Muscle of back (tissue), 11 donors: ENCODE measurements around the gene ABCC1. TPM values are rescaled to one million over a fixed set of nuclear protein-coding genes. Genes with fewer than 3 reads are reported as not detected.
"Not testable (repeated sequence)": the region's sequence is repeated elsewhere in the genome, so short reads cannot be mapped to it uniquely, and the experiment has no call there.

Source experiments
- DNase-seq, 3 donors: peaks; one replicate each; pipeline versions ENCODE4 v3.0.0 to v3.0.0-alpha.2; 2013
- polyA plus RNA-seq, 10 donors: library from polyadenylated mRNA; unstranded; fragments of 120-200 nt; gene quantifications; one replicate each; pipeline ENCODE4 v1.2.1, GENCODE V29; 2013; ENCODE audit not compliant: insufficient read length in 10 of 10

Gene ABCC1
- polyA plus RNA-seq, 10 donors: 4.3 to 9.9 (median 6.0) TPM

GRCh38 chr16:16158082-16158658 lies 208.8 kb downstream of the ABCC1 start:
- no peak for DNase-seq

- no peak for DNase-seq
Observed at GRCh38 chr16:16158741-16159374, 209.4 kb downstream of the ABCC1 start.

GRCh38 chr16:16159662-16160061 lies 210.2 kb downstream of the ABCC1 start:
- DNase-seq: no peak

GRCh38 chr16:16161319-16161718 lies 211.9 kb downstream of the ABCC1 start:
- DNase-seq: no peak

GRCh38 chr16:16161840-16162239 lies 212.4 kb downstream of the ABCC1 start:
- not testable (repeated sequence) for DNase-seq

DNA sequence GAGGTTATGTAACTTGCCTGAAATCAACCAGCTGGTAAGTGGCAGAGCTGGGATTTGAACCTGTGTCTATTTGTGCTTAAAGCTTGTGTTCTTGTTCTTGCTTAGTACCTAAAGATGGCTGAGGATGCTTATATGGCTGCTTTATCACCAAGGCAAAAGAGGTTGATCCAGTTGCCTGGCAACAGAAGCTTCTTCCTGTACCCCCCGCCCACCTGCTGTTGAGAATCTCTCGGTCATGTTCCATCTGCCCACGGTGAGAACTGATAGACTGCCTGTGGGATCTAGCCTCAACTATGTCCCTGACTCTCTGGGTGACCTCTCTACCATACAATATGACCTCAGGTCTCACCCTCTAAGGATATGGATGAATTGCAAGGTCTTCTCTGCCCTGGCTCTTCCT lies 213.2 kb downstream of the ABCC1 start:
- no peak for DNase-seq

DNA sequence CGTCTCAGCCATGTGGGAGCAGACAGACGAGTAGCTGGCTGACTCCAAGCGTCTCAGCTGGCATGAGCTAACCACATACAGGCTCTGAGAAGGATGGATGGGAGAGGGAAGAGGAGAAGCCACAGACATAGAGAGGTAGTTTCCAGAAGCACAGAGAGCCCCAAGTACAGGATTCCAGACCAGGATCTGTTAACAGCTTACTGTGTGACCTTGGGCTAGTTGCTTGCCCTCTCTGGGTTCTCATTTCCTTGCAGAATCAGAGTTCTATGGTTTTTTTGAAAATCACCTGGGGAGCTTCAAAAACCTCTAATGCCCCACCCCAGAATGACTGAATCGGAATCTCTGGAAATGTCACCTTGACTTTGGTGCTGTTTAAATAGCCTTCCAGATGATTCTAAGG lies 213.7 kb downstream of the ABCC1 start:
- no peak for DNase-seq

GRCh38 chr16:16163571-16163970 lies 214.2 kb downstream of the ABCC1 start:
- no peak for DNase-seq

DNA sequence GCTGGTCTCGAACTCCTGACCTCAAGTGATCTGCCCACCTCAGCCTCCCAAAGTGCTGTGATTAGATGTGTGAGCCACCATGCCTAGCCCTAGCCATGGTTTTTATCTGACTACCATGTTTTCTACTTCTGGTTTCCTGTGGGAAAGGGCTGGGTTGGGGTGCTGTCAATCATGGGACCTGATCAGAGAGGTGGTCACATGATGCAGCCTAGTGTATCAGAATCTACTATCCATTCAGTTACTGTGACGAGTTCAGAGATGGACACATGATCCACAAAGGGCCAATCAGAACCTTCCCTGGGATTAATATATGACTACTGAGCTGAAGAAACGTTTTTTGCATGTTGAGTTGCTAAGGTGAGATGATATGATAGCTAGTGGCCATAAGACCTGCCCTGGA lies 214.8 kb downstream of the ABCC1 start:
- DNase-seq: no peak

- DNase-seq: no peak
Observed at GRCh38 chr16:16166085-16166484, 216.7 kb downstream of the ABCC1 start.

GRCh38 chr16:16166949-16167348 lies 217.5 kb downstream of the ABCC1 start:
- DNase-seq: no peak

DNA sequence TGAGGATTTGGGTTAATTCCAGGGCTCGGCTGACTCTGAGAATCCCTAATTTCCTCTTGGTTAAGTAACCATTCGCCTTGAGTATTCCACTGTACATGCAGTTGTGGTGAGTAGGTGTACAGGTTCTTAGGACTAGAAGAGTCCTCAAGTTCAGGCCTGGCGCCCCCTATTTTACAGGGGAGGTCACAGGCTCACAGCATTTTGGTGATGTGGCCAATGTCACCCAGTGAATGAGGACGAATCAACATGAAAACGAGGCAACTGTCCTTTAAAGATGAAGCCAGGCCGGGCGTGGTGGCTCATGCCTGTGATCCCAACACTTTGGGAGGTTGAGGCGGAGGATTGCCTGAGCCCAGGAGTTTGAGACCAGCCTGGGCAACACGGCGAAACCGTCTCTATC lies 218.5 kb downstream of the ABCC1 start:
- DNase-seq: no peak

DNA sequence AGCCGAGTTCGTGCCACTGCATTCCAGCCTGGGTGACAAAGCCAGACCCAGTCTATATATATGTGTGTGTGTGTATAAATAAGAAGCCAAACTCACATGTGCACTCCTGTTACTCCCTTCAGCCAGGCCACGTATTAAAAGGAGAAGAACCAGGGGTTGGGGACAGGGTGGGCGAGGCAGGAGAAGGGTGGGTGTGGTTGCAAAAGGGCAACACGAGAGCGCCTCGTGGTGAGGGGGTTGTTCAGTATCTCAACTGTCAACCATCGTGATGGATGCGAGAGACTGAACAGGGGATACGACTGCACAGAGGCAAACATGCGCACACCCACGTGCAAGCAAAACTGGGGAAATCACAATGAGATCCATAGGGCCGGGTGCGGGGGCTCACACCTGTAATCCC lies 219.0 kb downstream of the ABCC1 start:
- DNase-seq: no peak

DNA sequence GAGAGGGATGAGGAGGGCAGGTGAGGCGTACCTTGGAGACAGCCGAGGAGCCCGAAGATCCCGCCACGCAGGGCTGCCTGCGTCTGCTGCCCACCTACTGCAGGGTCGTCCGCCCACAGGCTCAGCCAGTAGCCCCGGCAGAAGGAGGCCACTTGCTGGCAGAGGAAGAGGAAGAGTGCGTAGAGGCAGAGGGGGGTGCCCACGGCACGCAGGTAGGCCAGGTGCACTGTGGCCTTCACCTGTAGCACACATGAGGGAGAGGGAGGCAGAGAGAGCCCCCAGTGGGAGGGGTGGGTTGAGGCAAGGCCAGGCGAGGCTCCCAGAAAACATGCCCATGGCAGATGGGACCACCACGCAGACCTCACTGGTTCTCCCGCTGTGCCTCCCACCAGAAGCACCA lies 220.2 kb downstream of the ABCC1 start:
- no peak for DNase-seq

- DNase-seq: no peak
Observed at GRCh38 chr16:16171332-16171919, 222.0 kb downstream of the ABCC1 start.

DNA sequence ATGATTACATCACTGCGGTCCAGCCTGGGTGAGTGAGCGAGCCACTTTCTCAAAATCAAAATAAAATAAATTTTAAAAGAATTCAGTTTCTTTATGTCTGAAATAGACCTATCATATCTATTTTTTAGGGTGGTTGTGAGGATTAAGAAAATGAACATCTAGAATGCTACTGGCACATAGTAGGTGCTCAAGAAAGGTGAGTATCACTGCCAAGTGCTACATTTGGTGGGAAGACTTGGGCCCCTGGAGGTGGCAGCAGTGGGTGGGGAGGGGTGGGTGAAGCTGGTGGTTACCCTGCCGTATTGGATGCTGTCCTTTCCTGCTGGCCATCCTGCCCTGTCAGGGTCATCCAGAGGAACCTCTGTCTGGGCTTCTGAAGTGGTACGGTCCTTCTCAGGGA lies 223.6 kb downstream of the ABCC1 start:
- no peak for DNase-seq

DNA sequence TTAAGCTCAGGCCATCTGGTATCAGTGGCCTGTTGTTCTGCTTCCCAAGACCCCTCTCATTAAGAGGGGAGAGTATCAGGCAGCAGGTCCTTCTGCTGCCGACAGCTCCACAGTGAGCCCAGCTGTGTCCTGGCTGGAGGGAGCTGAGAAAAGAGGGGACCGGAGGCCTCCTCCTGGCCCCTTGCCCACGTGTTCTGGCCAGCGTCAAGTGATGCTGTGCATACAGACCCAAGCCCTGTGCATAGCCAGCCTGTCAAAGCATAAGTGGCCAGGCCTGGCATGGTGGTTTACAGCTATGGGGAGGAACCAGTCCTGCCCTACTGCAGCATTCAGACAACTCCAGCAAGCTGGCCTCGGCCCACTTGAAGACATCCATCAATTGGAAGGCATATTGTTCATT lies 225.9 kb downstream of the ABCC1 start:
- DNase-seq: peak in 2 of 3 donors; percentile 22 to 48

DNA sequence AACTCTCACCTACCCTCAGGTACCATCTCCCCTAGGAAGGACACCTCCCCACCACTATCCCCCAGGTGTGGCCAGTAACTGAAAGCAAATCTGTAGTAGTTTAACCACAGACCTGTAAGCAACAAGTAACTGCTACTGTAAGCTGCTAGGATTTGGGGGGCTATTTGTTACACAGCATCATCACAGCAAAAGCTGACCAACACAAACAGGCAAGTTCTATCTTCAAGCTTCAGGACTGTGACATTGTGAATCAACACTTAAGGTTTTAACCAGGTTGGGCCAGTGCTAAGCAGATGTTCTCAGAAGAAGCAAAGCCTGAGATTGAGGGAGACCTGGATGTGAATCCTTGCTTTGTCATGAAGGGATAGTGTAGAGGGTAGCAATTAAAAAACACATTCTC lies 226.9 kb downstream of the ABCC1 start:
- DNase-seq: no peak

- no peak for DNase-seq
Observed at GRCh38 chr16:16178455-16179162, 229.2 kb downstream of the ABCC1 start.

GRCh38 chr16:16181748-16182147 lies 232.3 kb downstream of the ABCC1 start:
- DNase-seq: not testable (repeated sequence)

- DNase-seq: no peak
Observed at GRCh38 chr16:16182918-16183317, 233.5 kb downstream of the ABCC1 start.

GRCh38 chr16:16183562-16183961 lies 234.1 kb downstream of the ABCC1 start:
- DNase-seq: no peak

GRCh38 chr16:16184594-16184993 lies 235.2 kb downstream of the ABCC1 start:
- no peak for DNase-seq
